ENCODE results near the gene PRM3.

Gene PRM3

GRCh38 chr16:11276143-11276895, 2.9 kb upstream of the PRM3 start, which contains the start of gene PRM2:
PRM2 (minus strand) TSS chr16:11276480; CDS start chr16:11276370, 110 bp downstream.
- Histone ChIP-seq H3K4me1 (ENCODE audit: control insufficient read depth, low read depth, low read length) (peaks cover 6% of the 10 kb centered on the region), H3K4me3 (ENCODE audit: low read length) (no peak within 1 kb of the TSS), H3K36me3 (ENCODE audit: control insufficient read depth, low read depth, low read length) (no peaks in the 10 kb centered on the region), H3K27ac (ENCODE audit: low read length) (no peak within 1 kb of the TSS), H3K9ac (ENCODE audit: low read length) (no peak within 1 kb of the TSS), H3K27me3 (ENCODE audit: control insufficient read depth, insufficient read depth, low read length) (no peaks in the 10 kb centered on the region), H3K9me3 (ENCODE audit: control insufficient read depth, low read depth, low read length) (no peaks in the 10 kb centered on the region)

GRCh38 chr16:11274964-11275363, 1.5 kb upstream of the PRM3 start:
- H3K27ac ChIP-seq (ENCODE audit: low read length) = no peak overlapping the region
- no peaks in the 10 kb centered on the region for H3K36me3 ChIP-seq (ENCODE audit: control insufficient read depth, low read depth, low read length)
- H3K27me3 ChIP-seq (ENCODE audit: control insufficient read depth, insufficient read depth, low read length) = no peaks in the 10 kb centered on the region
- H3K4me3 ChIP-seq (ENCODE audit: low read length) = no peak overlapping the region
- H3K4me1 ChIP-seq (ENCODE audit: control insufficient read depth, low read depth, low read length) = peaks cover 6% of the 10 kb centered on the region
- no peaks in the 10 kb centered on the region for H3K9me3 ChIP-seq (ENCODE audit: control insufficient read depth, low read depth, low read length)
- H3K9ac ChIP-seq (ENCODE audit: low read length) = no peak overlapping the region

- Histone ChIP-seq H3K4me1 (ENCODE audit: control insufficient read depth, low read depth, low read length) (peaks cover 6% of the 10 kb centered on the region), H3K27ac (ENCODE audit: low read length) (no peak overlapping the region), H3K4me3 (ENCODE audit: low read length) (no peak overlapping the region), H3K9me3 (ENCODE audit: control insufficient read depth, low read depth, low read length) (no peaks in the 10 kb centered on the region), H3K9ac (ENCODE audit: low read length) (no peak overlapping the region), H3K27me3 (ENCODE audit: control insufficient read depth, insufficient read depth, low read length) (no peaks in the 10 kb centered on the region), H3K36me3 (ENCODE audit: control insufficient read depth, low read depth, low read length) (no peaks in the 10 kb centered on the region)
Observed at GRCh38 chr16:11273721-11274324, 394 bp upstream of the PRM3 start.

DNA sequence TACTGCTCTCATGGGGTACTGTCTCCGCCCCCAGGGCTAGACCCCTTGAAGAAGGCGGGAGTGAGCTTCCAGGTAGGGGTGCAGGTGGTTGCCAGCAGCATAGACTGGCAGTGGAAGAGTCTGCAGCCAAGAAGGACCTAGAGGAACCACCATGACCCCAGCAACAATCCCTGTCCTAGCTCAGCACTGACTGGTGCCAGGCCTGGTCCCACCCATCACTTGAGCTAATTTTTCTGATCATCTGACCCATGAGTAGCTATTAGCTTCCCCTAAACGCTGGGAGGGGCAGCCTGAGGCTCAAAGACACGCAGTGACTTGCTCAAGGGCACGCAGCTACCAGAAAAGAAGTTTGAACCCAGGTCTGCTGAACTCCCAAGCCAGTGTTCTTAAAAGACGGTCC, 945 bp downstream of the PRM3 start:
- no peak overlapping the region for H3K9ac ChIP-seq (ENCODE audit: low read length)

DNA sequence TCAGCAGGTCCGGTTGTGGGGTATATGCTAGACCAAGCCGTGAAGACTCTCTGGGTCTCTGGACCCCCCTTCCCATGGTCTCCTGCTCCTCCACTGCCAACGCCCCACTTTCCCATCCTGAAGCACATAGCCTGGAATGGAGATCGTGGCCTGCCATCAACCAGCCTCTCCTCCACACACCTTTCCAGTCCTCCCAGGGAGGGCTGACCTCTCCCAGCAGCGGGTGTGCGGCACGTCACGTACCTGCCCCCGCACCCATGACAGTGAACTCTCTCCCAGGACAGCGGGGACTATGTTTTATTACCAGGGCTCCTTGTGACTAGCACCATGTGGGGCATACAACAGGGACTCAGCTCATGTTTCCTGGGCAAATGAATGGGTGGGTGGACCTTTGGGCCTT, 1.8 kb downstream of the PRM3 start:
- no peak overlapping the region for H3K27ac ChIP-seq (ENCODE audit: low read length)
- H3K4me1 ChIP-seq (ENCODE audit: control insufficient read depth, low read depth, low read length) = peaks cover 6% of the 10 kb centered on the region
- H3K36me3 ChIP-seq (ENCODE audit: control insufficient read depth, low read depth, low read length) = no peaks in the 10 kb centered on the region
- H3K9me3 ChIP-seq (ENCODE audit: control insufficient read depth, low read depth, low read length) = no peaks in the 10 kb centered on the region
- H3K4me3 ChIP-seq (ENCODE audit: low read length) = no peak overlapping the region
- no peaks in the 10 kb centered on the region for H3K27me3 ChIP-seq (ENCODE audit: control insufficient read depth, insufficient read depth, low read length)
- H3K9ac ChIP-seq (ENCODE audit: low read length) = no peak overlapping the region

More for the DNA sequence above, 945 bp downstream of the PRM3 start:
- H3K9me3 ChIP-seq (ENCODE audit: control insufficient read depth, low read depth, low read length) = no peaks in the 10 kb centered on the region
- H3K4me1 ChIP-seq (ENCODE audit: control insufficient read depth, low read depth, low read length) = peaks cover 6% of the 10 kb centered on the region
- H3K27ac ChIP-seq (ENCODE audit: low read length) = no peak overlapping the region
- no peaks in the 10 kb centered on the region for H3K36me3 ChIP-seq (ENCODE audit: control insufficient read depth, low read depth, low read length)
- H3K4me3 ChIP-seq (ENCODE audit: low read length) = no peak overlapping the region
- H3K27me3 ChIP-seq (ENCODE audit: control insufficient read depth, insufficient read depth, low read length) = no peaks in the 10 kb centered on the region

DNA sequence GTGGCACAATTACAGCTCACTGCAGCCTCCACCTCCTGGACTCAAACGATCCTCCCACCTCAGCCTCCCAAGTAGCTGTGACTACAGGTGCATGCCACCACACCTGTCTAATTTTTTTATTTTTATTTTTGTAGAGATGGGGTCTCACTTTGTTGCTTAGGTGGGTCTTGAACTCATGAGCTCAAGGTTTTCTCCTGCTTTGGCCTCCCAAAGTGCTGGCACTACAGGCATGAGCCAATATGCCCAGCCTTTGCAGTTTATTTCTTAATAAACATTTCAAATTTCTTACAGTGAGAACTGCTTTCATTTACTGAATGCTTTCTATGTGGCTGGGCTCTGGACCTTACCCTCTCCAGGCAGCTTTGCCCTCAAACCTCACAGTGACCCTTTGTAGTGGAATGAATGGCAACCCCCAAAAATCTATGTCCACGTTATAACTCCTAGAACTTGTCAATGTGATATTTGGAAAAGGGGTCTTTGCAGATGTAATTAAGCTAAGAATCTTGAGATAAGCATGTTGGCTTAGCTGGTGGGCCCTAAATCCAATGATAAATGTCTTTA, 2.7 kb downstream of the PRM3 start:
- Histone ChIP-seq H3K9ac (ENCODE audit: low read length) (no peak overlapping the region), H3K4me3 (ENCODE audit: low read length) (no peak overlapping the region), H3K27ac (ENCODE audit: low read length) (no peak overlapping the region), H3K27me3 (ENCODE audit: control insufficient read depth, insufficient read depth, low read length) (no peaks in the 10 kb centered on the region), H3K9me3 (ENCODE audit: control insufficient read depth, low read depth, low read length) (no peaks in the 10 kb centered on the region), H3K36me3 (ENCODE audit: control insufficient read depth, low read depth, low read length) (no peaks in the 10 kb centered on the region), H3K4me1 (ENCODE audit: control insufficient read depth, low read depth, low read length) (peaks cover 6% of the 10 kb centered on the region)

DNA sequence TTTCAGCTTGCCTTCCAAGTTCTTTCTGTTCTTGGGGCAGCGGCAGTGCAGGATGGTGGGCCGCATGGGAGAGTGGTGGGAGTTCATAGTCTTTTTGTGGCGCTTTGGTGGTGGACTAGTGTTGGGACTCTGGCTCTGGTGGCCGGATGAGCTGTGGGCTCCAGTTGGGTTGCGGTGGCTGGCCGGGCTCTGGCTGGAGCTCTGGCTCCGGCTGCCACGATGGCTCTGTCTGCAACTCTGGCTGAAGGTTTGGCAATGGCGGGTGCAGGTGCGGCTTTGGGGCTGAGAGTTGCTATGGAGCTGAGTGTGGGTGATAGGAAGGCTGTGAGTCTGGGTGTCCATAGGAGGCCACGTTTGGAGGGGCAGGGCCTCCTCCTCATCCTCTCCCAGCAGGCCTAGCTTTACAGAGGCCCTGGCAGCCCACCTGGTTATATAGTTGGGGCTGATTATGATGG, 4.5 kb downstream of the PRM3 start, which contains the start of gene TNP2:
TNP2 (minus strand) TSS at position 405 of the 455 bp plus-strand sequence; CDS start at position 342, 63 bp downstream.
- Histone ChIP-seq H3K9ac (ENCODE audit: low read length) (no peak within 1 kb of the TSS), H3K27ac (ENCODE audit: low read length) (no peak within 1 kb of the TSS), H3K36me3 (ENCODE audit: control insufficient read depth, low read depth, low read length) (no peaks in the 10 kb centered on the region), H3K4me3 (ENCODE audit: low read length) (no peak within 1 kb of the TSS), H3K4me1 (ENCODE audit: control insufficient read depth, low read depth, low read length) (peaks cover 4% of the 10 kb centered on the region), H3K27me3 (ENCODE audit: control insufficient read depth, insufficient read depth, low read length) (no peaks in the 10 kb centered on the region), H3K9me3 (ENCODE audit: control insufficient read depth, low read depth, low read length) (no peaks in the 10 kb centered on the region)

DNA sequence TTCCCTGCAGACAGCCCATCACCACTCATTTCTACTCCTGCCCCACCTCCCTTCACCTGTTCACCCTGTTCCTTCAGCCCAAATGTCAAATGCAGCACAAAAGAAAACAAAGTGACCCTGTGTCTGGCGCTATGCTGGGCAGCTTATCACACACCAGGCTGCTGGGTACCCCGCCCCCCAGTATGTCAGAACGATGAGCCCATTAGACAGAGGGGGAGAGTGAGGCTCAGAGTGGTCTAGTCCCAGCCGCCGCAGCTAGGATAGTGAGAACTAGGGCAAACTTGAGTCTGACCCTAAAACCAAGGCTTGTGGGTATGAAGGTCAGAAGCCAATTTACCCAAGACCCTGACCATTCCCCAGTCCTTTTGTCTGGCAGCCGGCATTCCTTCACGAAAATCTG, 8.3 kb downstream of the PRM3 start:
- Histone ChIP-seq H3K27ac (ENCODE audit: low read length) (no peak overlapping the region), H3K27me3 (ENCODE audit: control insufficient read depth, insufficient read depth, low read length) (no peaks in the 10 kb centered on the region), H3K9ac (ENCODE audit: low read length) (no peak overlapping the region), H3K36me3 (ENCODE audit: control insufficient read depth, low read depth, low read length) (no peaks in the 10 kb centered on the region), H3K4me3 (ENCODE audit: low read length) (no peak overlapping the region), H3K4me1 (ENCODE audit: control insufficient read depth, low read depth, low read length) (no peaks in the 10 kb centered on the region), H3K9me3 (ENCODE audit: control insufficient read depth, low read depth, low read length) (no peaks in the 10 kb centered on the region)

DNA sequence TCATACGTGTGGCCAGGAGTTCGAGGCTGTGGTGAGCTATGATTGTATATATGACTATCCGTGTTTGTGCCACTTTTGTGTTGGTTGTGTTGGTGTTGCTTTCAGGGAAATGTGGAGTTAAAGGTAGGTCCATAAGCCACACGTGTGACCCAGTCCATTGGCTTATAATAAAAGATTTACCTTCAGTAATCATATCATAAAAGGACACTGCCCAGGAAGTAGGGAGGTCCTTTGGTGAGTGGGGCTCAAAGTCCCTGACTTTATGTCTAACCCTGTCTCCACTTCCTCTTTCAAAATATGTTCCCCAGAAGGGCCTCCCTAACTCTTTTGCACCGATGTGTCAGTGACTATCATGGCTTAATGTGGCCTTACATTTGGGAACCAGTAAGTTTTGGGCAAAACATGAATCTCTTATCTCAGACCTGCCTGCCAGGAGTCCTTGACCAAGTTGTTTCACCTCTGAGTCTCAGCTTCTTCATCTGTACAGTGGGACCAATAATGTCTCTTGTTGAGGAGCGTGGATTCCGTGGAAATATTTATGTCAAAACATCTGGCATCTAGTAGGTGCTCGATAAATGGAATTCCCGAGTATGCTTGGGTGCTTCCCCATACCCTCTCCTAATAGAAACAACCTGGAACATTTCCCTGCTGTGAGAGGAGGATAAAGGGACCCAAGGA, 9.1 kb downstream of the PRM3 start:
- no peaks in the 10 kb centered on the region for H3K36me3 ChIP-seq (ENCODE audit: control insufficient read depth, low read depth, low read length)
- no peaks in the 10 kb centered on the region for H3K4me1 ChIP-seq (ENCODE audit: control insufficient read depth, low read depth, low read length)
- no peak overlapping the region for H3K27ac ChIP-seq (ENCODE audit: low read length)
- no peak overlapping the region for H3K9ac ChIP-seq (ENCODE audit: low read length)
- H3K27me3 ChIP-seq (ENCODE audit: control insufficient read depth, insufficient read depth, low read length) = no peaks in the 10 kb centered on the region
- H3K4me3 ChIP-seq (ENCODE audit: low read length) = no peak overlapping the region
- H3K9me3 ChIP-seq (ENCODE audit: control insufficient read depth, low read depth, low read length) = no peaks in the 10 kb centered on the region

GRCh38 chr16:11263737-11264136, 9.7 kb downstream of the PRM3 start:
- H3K4me3 ChIP-seq (ENCODE audit: low read length) = no peak overlapping the region
- H3K9me3 ChIP-seq (ENCODE audit: control insufficient read depth, low read depth, low read length) = no peaks in the 10 kb centered on the region
- H3K9ac ChIP-seq (ENCODE audit: low read length) = no peak overlapping the region
- no peaks in the 10 kb centered on the region for H3K4me1 ChIP-seq (ENCODE audit: control insufficient read depth, low read depth, low read length)
- no peak overlapping the region for H3K27ac ChIP-seq (ENCODE audit: low read length)
- no peaks in the 10 kb centered on the region for H3K27me3 ChIP-seq (ENCODE audit: control insufficient read depth, insufficient read depth, low read length)
- no peaks in the 10 kb centered on the region for H3K36me3 ChIP-seq (ENCODE audit: control insufficient read depth, low read depth, low read length)

DNA sequence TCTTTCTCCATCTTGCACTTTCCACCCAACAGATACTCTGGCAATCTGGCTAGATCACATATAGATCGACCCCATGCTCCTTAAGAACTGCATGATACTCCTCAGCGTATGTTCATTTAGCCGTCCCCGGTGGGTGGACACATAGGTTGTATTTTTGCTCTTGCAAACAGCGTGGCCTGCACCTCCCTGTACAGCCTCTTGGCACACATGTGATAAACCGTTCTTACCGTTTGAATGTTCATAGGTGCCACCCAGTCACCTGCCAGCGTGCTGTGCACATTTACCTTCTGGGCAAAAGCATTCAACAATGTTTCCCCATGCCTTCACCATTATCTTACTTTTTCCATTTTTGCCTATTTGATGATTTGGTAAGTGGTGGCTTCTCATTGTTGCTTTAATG, 10.5 kb downstream of the PRM3 start:
- no peak overlapping the region for H3K4me3 ChIP-seq (ENCODE audit: low read length)
- H3K9ac ChIP-seq (ENCODE audit: low read length) = no peak overlapping the region

More for the DNA sequence above, 10.5 kb downstream of the PRM3 start:
- H3K27ac ChIP-seq (ENCODE audit: low read length) = no peak overlapping the region
- no peaks in the 10 kb centered on the region for H3K36me3 ChIP-seq (ENCODE audit: control insufficient read depth, low read depth, low read length)
- H3K4me1 ChIP-seq (ENCODE audit: control insufficient read depth, low read depth, low read length) = no peaks in the 10 kb centered on the region
- H3K27me3 ChIP-seq (ENCODE audit: control insufficient read depth, insufficient read depth, low read length) = no peaks in the 10 kb centered on the region
- H3K9me3 ChIP-seq (ENCODE audit: control insufficient read depth, low read depth, low read length) = no peaks in the 10 kb centered on the region

All from iPS-18a (cell line).